K562 (cell line): ENCODE results near the gene LTO1. TPM values are rescaled to one million over a fixed set of nuclear protein-coding genes. Genes with fewer than 3 reads are reported as not detected.

Experiments
- BHLHE40 ChIP-seq: IDR thresholded peaks from 2 replicates; pipeline ENCODE4 v1.6.1; 2011; ENCODE audit warnings: low read length, improper control_type of control experiment
- CBX5 ChIP-seq: IDR thresholded peaks from 2 replicates; pipeline ENCODE4 v1.6.1; 2014; ENCODE audit warnings: low read depth, borderline replicate concordance
- CREB3 ChIP-seq: fragments of 450-650 bp; conservative IDR thresholded peaks from 2 replicates; pipeline ENCODE4 v1.6.1; 2016; ENCODE audit warnings: missing genetic modification characterization, low read depth, mild to moderate bottlenecking, missing compliant biosample characterization, moderate library complexity
- CUX1 ChIP-seq: fragments of 200-800 bp; sonication (Bioruptor generic); IDR thresholded peaks from 2 replicates; pipeline ENCODE4 v1.6.1; 2016; ENCODE audit warnings: missing genetic modification characterization, missing compliant biosample characterization
- ESRRA ChIP-seq: fragments of 450-650 bp; IDR thresholded peaks from 2 replicates; pipeline ENCODE4 v1.6.1; 2014; ENCODE audit warnings: low read depth, mild to moderate bottlenecking, moderate library complexity, borderline replicate concordance
- ETV1 ChIP-seq: fragments of 450-650 bp; conservative IDR thresholded peaks from 2 replicates; pipeline ENCODE4 v1.6.1; 2016; ENCODE audit warnings: missing genetic modification characterization, control low read depth, low read depth, missing compliant biosample characterization
- ETV5 ChIP-seq: sonication (generic); formaldehyde crosslinking; IDR thresholded peaks from 2 replicates; pipeline ENCODE4 v1.4.0; 2020; ENCODE audit warnings: low read depth, mild to moderate bottlenecking, missing genetic modification reagents
- HNRNPL ChIP-seq: fragments of 200-400 bp; formaldehyde crosslinking; IDR thresholded peaks from 2 replicates; pipeline ENCODE4 v1.6.1; 2017; ENCODE audit warnings: low read depth, mild to moderate bottlenecking, low read length
- NFIC ChIP-seq: fragments of 450-650 bp; IDR thresholded peaks from 2 replicates; pipeline ENCODE4 v1.6.1; 2017; ENCODE audit warnings: mild to moderate bottlenecking, inconsistent platforms
- NONO ChIP-seq, 2 experiments: fragments of 200-400 bp in 1 of 2; fragments of 450-650 bp in 1 of 2; formaldehyde crosslinking in 1 of 2; IDR thresholded peaks; 2 replicates each; pipeline ENCODE4 v1.6.1; 2017; ENCODE audit warnings: low read depth in 2 of 2, mild to moderate bottlenecking in 2 of 2, moderate library complexity in 2 of 2, low read length in 1 of 2
- NR1H2 ChIP-seq: sonication (generic); formaldehyde crosslinking; IDR thresholded peaks from 2 replicates; pipeline ENCODE4 v1.4.0; 2020; ENCODE audit warnings: mild to moderate bottlenecking, missing genetic modification reagents
- PCBP2 ChIP-seq: fragments of 200-400 bp; formaldehyde crosslinking; IDR thresholded peaks from 2 replicates; pipeline ENCODE4 v1.6.1; 2018; ENCODE audit warnings: low read length, low read depth, mild to moderate bottlenecking, moderate library complexity; ENCODE audit not compliant: poor library complexity, severe bottlenecking
- PRDM10 ChIP-seq: fragments of 450-650 bp; IDR thresholded peaks from 2 replicates; pipeline ENCODE4 v1.6.1; 2018; ENCODE audit not compliant: partially characterized antibody
- RBM14 ChIP-seq: fragments of 200-400 bp; formaldehyde crosslinking; IDR thresholded peaks from 2 replicates; pipeline ENCODE4 v1.6.1; 2018; ENCODE audit warnings: low read depth, mild to moderate bottlenecking, low read length, moderate library complexity, borderline replicate concordance; ENCODE audit not compliant: insufficient read depth
- SRSF7 ChIP-seq: fragments of 200-400 bp; formaldehyde crosslinking; optimal IDR thresholded peaks from 2 replicates; pipeline ENCODE3; 2017; ENCODE audit warnings: mild to moderate bottlenecking, low read depth, low read length
- TCF3 ChIP-seq: sonication (generic); formaldehyde crosslinking; IDR thresholded peaks from 2 replicates; pipeline ENCODE4 v1.4.0; 2020; ENCODE audit warnings: mild to moderate bottlenecking, missing genetic modification reagents
- ZFP30 ChIP-seq: fragments of 250-450 bp; sonication (Bioruptor Pico); IDR thresholded peaks from 2 replicates; pipeline ENCODE4 v1.8.0; 2022; ENCODE audit warnings: moderate library complexity, mild to moderate bottlenecking, inconsistent platforms, borderline replicate concordance
- polyA plus RNA-seq, 8 experiments: library from polyadenylated mRNA; depleted of rRNA in 4 of 8; stranded (reverse) in 5 of 8; unstranded in 3 of 8; fragments of >200 nt; fragmentation: Nextera tagmentation in 2 of 8; fragmentation: Illumina TruSeq in 1 of 8; extraction: Ambion mirVana in 2 of 8; extraction: Trizol in 1 of 8; gene quantifications; 2 replicates each; pipeline versions ENCODE4 v1.2.1 to v1.2.3, GENCODE V29; 2011 to 2014; ENCODE audit warnings: inconsistent platforms in 1 of 8, missing spikeins in 1 of 8
- total RNA-seq, 7 experiments: library from RNA; depleted of rRNA in 6 of 7; stranded (reverse); fragments of >200 nt in 6 of 7; fragmentation: Illumina TruSeq in 2 of 7; extraction: Trizol in 2 of 7; gene quantifications; 2 replicates each; pipeline versions ENCODE4 v1.2.1 to v1.2.3, GENCODE V29; 2011 to 2021; ENCODE audit warnings: low replicate concordance in 1 of 7

The LTO1 gene
- total and polyA plus RNA-seq, 9 of the 15 experiments (the other 6 are each of a cell fraction or from before 2014, with no cell fraction given), result 2.6 to 43.4 (median 19.1) TPM

GRCh38 chr11:69674886-69675714 lies at the start of gene LTO1 (continued):
- TF ChIP-seq ETV5 (CRISPR knock-in tag), result peak; percentile 93
- TF ChIP-seq PCBP2, result no peak
- TF ChIP-seq BHLHE40, result peak; percentile 83
- no peak for TF ChIP-seq NR1H2 (CRISPR knock-in tag)
- no peak for TF ChIP-seq NONO (IDR thresholded peaks at IDR 0.05; ENCODE audit: low read depth in 2 of 2, low read length in 1 of 2)
- TF ChIP-seq CBX5, result no peak
- TF ChIP-seq TCF3 (CRISPR knock-in tag), result no peak
- TF ChIP-seq RBM14, result no peak
- TF ChIP-seq HNRNPL, result no peak
- peak; percentile 78 for TF ChIP-seq PRDM10
- TF ChIP-seq CREB3 (tag), result no peak
- TF ChIP-seq ETV1 (tag), result peak; percentile 96
- TF ChIP-seq ZFP30 (CRISPR knock-in tag), result no peak
- peak; percentile 4; the same call in 1 of the 2 replicates for TF ChIP-seq NFIC
- TF ChIP-seq CUX1, result no peak
- peak; percentile 45 for TF ChIP-seq ESRRA
- no peak for TF ChIP-seq SRSF7
